ENCODE measurements around the gene ACSL6. TPM values are rescaled to one million over a fixed set of nuclear protein-coding genes. Genes with fewer than 3 reads are reported as not detected.

The ACSL6 gene
- total and polyA plus RNA-seq, 10 of the 15 experiments (the other 5 are each of a cell fraction or from before 2014, with no cell fraction given): 0.06 to 0.53 TPM; not detected in 8

DNA sequence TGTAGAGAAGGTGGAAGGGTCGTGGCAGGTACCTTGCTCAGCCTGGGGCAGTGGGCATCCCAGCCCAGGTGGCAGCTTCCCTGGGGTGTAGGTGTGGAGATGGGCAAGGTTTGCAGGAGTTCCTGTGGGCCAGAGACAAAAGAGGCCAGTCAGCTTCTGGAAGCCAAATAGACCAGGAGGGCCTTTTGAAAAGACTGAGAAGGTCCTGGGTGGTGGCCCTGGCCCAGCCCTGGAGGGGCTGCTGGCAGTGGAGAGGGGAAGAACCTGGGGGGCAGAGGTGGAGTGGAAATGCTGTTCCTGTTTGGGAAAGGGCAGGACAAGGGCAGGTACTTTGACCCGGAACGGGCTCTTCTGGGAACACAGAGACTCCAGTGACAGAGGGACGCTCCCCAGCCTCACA lies 42.0 kb upstream of the ACSL6 start:
- H2AFZ ChIP-seq (ENCODE audit: control insufficient read depth, low read depth, low read length): no peak overlapping the region
- no peak overlapping the region for H3K9ac ChIP-seq (ENCODE audit: control insufficient read depth, insufficient read depth, low read length)
- in situ Hi-C loops (cut with MboI): no loop called here
- TF ChIP-seq, protein P1, sequence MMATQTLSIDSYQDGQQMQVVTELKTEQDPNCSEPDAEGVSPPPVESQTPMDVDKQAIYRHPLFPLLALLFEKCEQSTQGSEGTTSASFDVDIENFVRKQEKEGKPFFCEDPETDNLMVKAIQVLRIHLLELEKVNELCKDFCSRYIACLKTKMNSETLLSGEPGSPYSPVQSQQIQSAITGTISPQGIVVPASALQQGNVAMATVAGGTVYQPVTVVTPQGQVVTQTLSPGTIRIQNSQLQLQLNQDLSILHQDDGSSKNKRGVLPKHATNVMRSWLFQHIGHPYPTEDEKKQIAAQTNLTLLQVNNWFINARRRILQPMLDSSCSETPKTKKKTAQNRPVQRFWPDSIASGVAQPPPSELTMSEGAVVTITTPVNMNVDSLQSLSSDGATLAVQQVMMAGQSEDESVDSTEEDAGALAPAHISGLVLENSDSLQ (IDR thresholded peaks at IDR 0.05): no peak
- TF ChIP-seq TCF7 (IDR thresholded peaks at IDR 0.05; ENCODE audit: borderline replicate concordance): no peak
- TF ChIP-seq DPF2 (IDR thresholded peaks at IDR 0.05): no peak
- TF ChIP-seq ZNF384 (IDR thresholded peaks at IDR 0.05; ENCODE audit: borderline replicate concordance, low read depth, low read length): no peak
- TF ChIP-seq TARDBP (IDR thresholded peaks at IDR 0.05; ENCODE audit: borderline replicate concordance): no peak
- TF ChIP-seq SMARCA5 (IDR thresholded peaks at IDR 0.05): no peak
- no peak for TF ChIP-seq NR2F1 (conservative IDR thresholded peaks at IDR 0.05)
- TF ChIP-seq NFYB (IDR thresholded peaks at IDR 0.05; ENCODE audit: insufficient read depth, low read depth, low read length): no peak
- TF ChIP-seq FOXM1 (IDR thresholded peaks at IDR 0.05; ENCODE audit: low read depth, low read length): no peak
- TF ChIP-seq, protein P2, sequence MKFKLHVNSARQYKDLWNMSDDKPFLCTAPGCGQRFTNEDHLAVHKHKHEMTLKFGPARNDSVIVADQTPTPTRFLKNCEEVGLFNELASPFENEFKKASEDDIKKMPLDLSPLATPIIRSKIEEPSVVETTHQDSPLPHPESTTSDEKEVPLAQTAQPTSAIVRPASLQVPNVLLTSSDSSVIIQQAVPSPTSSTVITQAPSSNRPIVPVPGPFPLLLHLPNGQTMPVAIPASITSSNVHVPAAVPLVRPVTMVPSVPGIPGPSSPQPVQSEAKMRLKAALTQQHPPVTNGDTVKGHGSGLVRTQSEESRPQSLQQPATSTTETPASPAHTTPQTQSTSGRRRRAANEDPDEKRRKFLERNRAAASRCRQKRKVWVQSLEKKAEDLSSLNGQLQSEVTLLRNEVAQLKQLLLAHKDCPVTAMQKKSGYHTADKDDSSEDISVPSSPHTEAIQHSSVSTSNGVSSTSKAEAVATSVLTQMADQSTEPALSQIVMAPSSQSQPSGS (IDR thresholded peaks at IDR 0.05; ENCODE audit: low read length): no peak
- TF ChIP-seq BCL11A (IDR thresholded peaks at IDR 0.05; ENCODE audit: low read depth, low read length): no peak
- no peak for TF ChIP-seq BHLHE40 (IDR thresholded peaks at IDR 0.05; ENCODE audit: borderline replicate concordance in 1 of 2, low read depth in 2 of 2, low read length in 1 of 2)
- no peak for TF ChIP-seq RUNX3 (IDR thresholded peaks at IDR 0.05; ENCODE audit: low read length)
- TF ChIP-seq WRNIP1 (IDR thresholded peaks at IDR 0.05; ENCODE audit: borderline replicate concordance, low read depth, low read length): no peak
- TF ChIP-seq, protein P3, sequence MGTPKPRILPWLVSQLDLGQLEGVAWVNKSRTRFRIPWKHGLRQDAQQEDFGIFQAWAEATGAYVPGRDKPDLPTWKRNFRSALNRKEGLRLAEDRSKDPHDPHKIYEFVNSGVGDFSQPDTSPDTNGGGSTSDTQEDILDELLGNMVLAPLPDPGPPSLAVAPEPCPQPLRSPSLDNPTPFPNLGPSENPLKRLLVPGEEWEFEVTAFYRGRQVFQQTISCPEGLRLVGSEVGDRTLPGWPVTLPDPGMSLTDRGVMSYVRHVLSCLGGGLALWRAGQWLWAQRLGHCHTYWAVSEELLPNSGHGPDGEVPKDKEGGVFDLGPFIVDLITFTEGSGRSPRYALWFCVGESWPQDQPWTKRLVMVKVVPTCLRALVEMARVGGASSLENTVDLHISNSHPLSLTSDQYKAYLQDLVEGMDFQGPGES (IDR thresholded peaks at IDR 0.05): no peak
- TF ChIP-seq TCF3 (IDR thresholded peaks at IDR 0.05; ENCODE audit: borderline replicate concordance, insufficient read depth, low read depth, low read length): no peak
- TF ChIP-seq, protein P4, sequence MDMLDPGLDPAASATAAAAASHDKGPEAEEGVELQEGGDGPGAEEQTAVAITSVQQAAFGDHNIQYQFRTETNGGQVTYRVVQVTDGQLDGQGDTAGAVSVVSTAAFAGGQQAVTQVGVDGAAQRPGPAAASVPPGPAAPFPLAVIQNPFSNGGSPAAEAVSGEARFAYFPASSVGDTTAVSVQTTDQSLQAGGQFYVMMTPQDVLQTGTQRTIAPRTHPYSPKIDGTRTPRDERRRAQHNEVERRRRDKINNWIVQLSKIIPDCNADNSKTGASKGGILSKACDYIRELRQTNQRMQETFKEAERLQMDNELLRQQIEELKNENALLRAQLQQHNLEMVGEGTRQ (IDR thresholded peaks at IDR 0.05; ENCODE audit: borderline replicate concordance, low read depth, low read length): no peak
- no peak for TF ChIP-seq IKZF2 (IDR thresholded peaks at IDR 0.05)
- no peak for TF ChIP-seq BMI1 (IDR thresholded peaks at IDR 0.05; ENCODE audit: borderline replicate concordance)
- WGBS (ENCODE audit: insufficient coverage, insufficient replicate concordance, low lambda C conversion rate, missing lambda C conversion rate): 31% methylated on average over 4 of the region's 4 CpGs
- ChIA-PET SMC1A (ENCODE audit: uncharacterized antibody, unreplicated experiment) (interaction anchor here (1.1 kb wide), 1 partner anchor 25 kb away, joined by 3 read pairs; no protein-coding TSS in a partner anchor), CTCF (interaction anchor here (1.0 to 3.4 kb wide), 2 partner anchors 9 to 185 kb away, joined by 3 to 15 read pairs; no protein-coding TSS in a partner anchor), RAD21 (ENCODE audit: unreplicated experiment) (interaction anchor here (1.8 kb wide), 1 partner anchor 9 kb away, joined by 3 read pairs; no protein-coding TSS in a partner anchor), POLR2A (no interaction called here)
- intact Hi-C loops (cut with micrococcal nuclease; ENCODE audit: unreplicated experiment): no loop called here
- H3K4me3 ChIP-seq: no peak overlapping the region
- H3K79me2 ChIP-seq (ENCODE audit: control insufficient read depth, insufficient read depth, low read length): no peaks in the 10 kb centered on the region
- no peaks in the 10 kb centered on the region for H3K4me1 ChIP-seq (ENCODE audit: control insufficient read depth, insufficient read depth, low read length)
- no peaks in the 10 kb centered on the region for H3K36me3 ChIP-seq (ENCODE audit: control insufficient read depth in 2 of 2, insufficient read depth in 2 of 2, low read length in 1 of 2)
- no peaks in the 10 kb centered on the region for H4K20me1 ChIP-seq (ENCODE audit: control insufficient read depth, insufficient read depth)
- no peak for ATAC-seq
- no peak for DNase-seq (ENCODE audit: low read depth, low spot score)
- no peak for FAIRE-seq
- H3K27me3 ChIP-seq (replicated peaks in 1 of 2; ENCODE audit: control insufficient read depth in 2 of 2, insufficient read depth in 2 of 2, low read length in 1 of 2): peaks cover 0 to 5% of the 10 kb centered on the region in 2 experiments; a peak in 3 of 4 replicates
- no peak overlapping the region for H3K27ac ChIP-seq (ENCODE audit: control insufficient read depth, insufficient read depth)
- BruUV-seq (replicated peaks): no TSS peak
- H3K4me2 ChIP-seq (ENCODE audit: control insufficient read depth, insufficient read depth): no peak overlapping the region
- no peaks in the 10 kb centered on the region for H3K9me3 ChIP-seq (replicated peaks; ENCODE audit: control insufficient read depth, insufficient read depth, low read length)
